ENCODE measurements around the gene HGS. TPM values are rescaled to one million over a fixed set of nuclear protein-coding genes. Genes with fewer than 3 reads are reported as not detected.

Gene HGS
- total and polyA plus RNA-seq, 2 of the 13 experiments (the other 11 are each of a cell fraction or from before 2014, with no cell fraction given): 73.3 to 78.1 TPM

DNA sequence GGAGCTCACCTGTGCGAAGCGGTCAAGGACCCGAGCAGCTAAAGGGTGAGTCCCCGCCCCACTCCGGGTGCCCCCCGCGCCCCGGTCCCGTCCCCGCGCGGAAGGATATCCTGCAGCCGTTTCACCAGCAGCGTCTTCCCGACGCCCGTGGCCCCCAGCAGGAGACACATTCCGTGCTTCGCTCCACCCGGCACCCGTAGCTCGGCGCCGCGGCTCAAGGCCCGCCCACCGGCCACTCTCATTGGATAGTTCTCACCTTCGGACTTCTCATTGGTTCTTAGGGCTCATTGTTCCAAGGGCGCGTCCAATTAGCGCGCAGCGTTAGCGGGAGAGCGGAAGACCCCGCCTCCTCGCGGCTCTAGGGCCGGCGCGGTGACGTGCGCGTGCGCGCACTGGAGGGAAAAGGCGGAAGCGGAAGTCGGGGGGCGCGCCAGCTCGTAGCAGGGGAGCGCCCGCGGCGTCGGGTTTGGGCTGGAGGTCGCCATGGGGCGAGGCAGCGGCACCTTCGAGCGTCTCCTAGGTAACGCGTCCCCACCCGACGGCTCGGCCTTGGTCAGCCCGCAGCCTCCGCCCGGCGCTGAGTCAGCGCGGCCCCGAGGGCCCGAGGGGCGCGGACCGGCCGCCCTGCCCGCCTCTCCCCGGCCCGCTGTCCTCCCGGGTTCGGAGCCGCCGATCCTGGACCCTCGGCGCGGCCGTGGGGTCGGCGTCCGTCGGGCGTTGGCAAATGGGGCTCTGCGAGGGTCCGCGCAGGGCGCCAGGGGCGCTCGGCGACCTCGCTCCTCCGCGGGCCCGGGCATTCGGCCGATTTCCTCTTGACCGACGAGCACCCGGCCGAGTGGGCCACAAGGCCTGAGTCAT lies at the start of gene HGS, which contains the start of gene ARL16 (continued):
- TF ChIP-seq TEAD3 (CRISPR knock-in tag; optimal IDR thresholded peaks at IDR 0.05; ENCODE audit: borderline replicate concordance) (peak; percentile 98), HES4 (CRISPR knock-in tag; IDR thresholded peaks at IDR 0.05; ENCODE audit: borderline replicate concordance) (0 out of 2 replicates have a peak, but pooled peaks have one; percentile 39), KLF15 (CRISPR knock-in tag; IDR thresholded peaks at IDR 0.05; ENCODE audit: borderline replicate concordance) (no peak), TRIM24 (CRISPR knock-in tag; IDR thresholded peaks at IDR 0.05) (no peak), ZFY (CRISPR knock-in tag; IDR thresholded peaks at IDR 0.05) (peak; percentile 66), ZNF841 (CRISPR knock-in tag; IDR thresholded peaks at IDR 0.05; ENCODE audit: borderline replicate concordance) (no peak), ZNF484 (CRISPR knock-in tag; IDR thresholded peaks at IDR 0.05; ENCODE audit: borderline replicate concordance, low read depth) (no peak; the same call in 1 of the 2 replicates), NRL (CRISPR knock-in tag; IDR thresholded peaks at IDR 0.05; ENCODE audit: borderline replicate concordance) (no peak; the same call in none of the 2 replicates), MTF1 (CRISPR knock-in tag; IDR thresholded peaks at IDR 0.05) (peak; percentile 24; the same call in 1 of the 2 replicates), MTF2 (CRISPR knock-in tag; IDR thresholded peaks at IDR 0.05; ENCODE audit: borderline replicate concordance) (no peak; the same call in 1 of the 2 replicates), HOXA5 (CRISPR knock-in tag; IDR thresholded peaks at IDR 0.05) (peak; percentile 73; the same call in 1 of the 2 replicates), ZKSCAN1 (IDR thresholded peaks at IDR 0.05; ENCODE audit: low read length) (no peak), RFX5 (IDR thresholded peaks at IDR 0.05; ENCODE audit: low read depth, low read length) (peak; percentile 33), ZNF891 (CRISPR knock-in tag; IDR thresholded peaks at IDR 0.05) (no peak; the same call in 1 of the 2 replicates), ZNF124 (CRISPR knock-in tag; IDR thresholded peaks at IDR 0.05) (0 out of 2 replicates have a peak, but pooled peaks have one; percentile 53), IRF2 (CRISPR knock-in tag; IDR thresholded peaks at IDR 0.05) (peak; percentile 43; the same call in 1 of the 2 replicates), CCDC6 (CRISPR knock-in tag; IDR thresholded peaks at IDR 0.05) (peak; percentile 6; the same call in 1 of the 2 replicates), ZNF616 (CRISPR knock-in tag; IDR thresholded peaks at IDR 0.05; ENCODE audit: low read depth) (0 out of 2 replicates have a peak, but pooled peaks have one; percentile 7)
- TF ChIP-seq, protein P1, sequence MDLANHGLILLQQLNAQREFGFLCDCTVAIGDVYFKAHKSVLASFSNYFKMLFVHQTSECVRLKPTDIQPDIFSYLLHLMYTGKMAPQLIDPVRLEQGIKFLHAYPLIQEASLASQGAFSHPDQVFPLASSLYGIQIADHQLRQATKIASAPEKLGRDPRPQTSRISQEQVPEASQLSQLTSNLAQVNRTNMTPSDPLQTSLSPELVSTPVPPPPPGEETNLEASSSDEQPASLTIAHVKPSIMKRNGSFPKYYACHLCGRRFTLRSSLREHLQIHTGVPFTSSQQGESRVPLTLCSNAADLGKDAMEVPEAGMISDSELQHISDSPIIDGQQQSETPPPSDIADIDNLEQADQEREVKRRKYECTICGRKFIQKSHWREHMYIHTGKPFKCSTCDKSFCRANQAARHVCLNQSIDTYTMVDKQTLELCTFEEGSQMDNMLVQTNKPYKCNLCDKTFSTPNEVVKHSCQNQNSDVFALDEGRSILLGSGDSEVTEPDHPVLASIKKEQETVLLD (CRISPR knock-in tag; IDR thresholded peaks at IDR 0.05; ENCODE audit: low read depth): peak; percentile 73; the same call in 1 of the 2 replicates
- TF ChIP-seq, protein P2, sequence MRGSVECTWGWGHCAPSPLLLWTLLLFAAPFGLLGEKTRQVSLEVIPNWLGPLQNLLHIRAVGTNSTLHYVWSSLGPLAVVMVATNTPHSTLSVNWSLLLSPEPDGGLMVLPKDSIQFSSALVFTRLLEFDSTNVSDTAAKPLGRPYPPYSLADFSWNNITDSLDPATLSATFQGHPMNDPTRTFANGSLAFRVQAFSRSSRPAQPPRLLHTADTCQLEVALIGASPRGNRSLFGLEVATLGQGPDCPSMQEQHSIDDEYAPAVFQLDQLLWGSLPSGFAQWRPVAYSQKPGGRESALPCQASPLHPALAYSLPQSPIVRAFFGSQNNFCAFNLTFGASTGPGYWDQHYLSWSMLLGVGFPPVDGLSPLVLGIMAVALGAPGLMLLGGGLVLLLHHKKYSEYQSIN (CRISPR knock-in tag; IDR thresholded peaks at IDR 0.05; ENCODE audit: borderline replicate concordance): no peak
- TF ChIP-seq, protein P3, sequence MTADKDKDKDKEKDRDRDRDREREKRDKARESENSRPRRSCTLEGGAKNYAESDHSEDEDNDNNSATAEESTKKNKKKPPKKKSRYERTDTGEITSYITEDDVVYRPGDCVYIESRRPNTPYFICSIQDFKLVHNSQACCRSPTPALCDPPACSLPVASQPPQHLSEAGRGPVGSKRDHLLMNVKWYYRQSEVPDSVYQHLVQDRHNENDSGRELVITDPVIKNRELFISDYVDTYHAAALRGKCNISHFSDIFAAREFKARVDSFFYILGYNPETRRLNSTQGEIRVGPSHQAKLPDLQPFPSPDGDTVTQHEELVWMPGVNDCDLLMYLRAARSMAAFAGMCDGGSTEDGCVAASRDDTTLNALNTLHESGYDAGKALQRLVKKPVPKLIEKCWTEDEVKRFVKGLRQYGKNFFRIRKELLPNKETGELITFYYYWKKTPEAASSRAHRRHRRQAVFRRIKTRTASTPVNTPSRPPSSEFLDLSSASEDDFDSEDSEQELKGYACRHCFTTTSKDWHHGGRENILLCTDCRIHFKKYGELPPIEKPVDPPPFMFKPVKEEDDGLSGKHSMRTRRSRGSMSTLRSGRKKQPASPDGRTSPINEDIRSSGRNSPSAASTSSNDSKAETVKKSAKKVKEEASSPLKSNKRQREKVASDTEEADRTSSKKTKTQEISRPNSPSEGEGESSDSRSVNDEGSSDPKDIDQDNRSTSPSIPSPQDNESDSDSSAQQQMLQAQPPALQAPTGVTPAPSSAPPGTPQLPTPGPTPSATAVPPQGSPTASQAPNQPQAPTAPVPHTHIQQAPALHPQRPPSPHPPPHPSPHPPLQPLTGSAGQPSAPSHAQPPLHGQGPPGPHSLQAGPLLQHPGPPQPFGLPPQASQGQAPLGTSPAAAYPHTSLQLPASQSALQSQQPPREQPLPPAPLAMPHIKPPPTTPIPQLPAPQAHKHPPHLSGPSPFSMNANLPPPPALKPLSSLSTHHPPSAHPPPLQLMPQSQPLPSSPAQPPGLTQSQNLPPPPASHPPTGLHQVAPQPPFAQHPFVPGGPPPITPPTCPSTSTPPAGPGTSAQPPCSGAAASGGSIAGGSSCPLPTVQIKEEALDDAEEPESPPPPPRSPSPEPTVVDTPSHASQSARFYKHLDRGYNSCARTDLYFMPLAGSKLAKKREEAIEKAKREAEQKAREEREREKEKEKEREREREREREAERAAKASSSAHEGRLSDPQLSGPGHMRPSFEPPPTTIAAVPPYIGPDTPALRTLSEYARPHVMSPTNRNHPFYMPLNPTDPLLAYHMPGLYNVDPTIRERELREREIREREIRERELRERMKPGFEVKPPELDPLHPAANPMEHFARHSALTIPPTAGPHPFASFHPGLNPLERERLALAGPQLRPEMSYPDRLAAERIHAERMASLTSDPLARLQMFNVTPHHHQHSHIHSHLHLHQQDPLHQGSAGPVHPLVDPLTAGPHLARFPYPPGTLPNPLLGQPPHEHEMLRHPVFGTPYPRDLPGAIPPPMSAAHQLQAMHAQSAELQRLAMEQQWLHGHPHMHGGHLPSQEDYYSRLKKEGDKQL (CRISPR knock-in tag; IDR thresholded peaks at IDR 0.05; ENCODE audit: low read depth): no peak
